Right hindlimb (tissue), 1 donor: ENCODE data around the gene MMP25.

Experiments used
- DNase-seq: peaks from one replicate; pipeline ENCODE4 v3.0.0-alpha.2; 2018

MMP25 gene

GRCh38 chr16:3017344-3017743, 29.0 kb upstream of the MMP25 start:
- no peak for DNase-seq

GRCh38 chr16:3017794-3018506, 28.4 kb upstream of the MMP25 start, which contains the start of gene CLDN6:
Gene CLDN6, minus strand, starts transcription at chr16:3018183. Its CDS starts 2,162 bp downstream, at chr16:3016021.
- no peak for DNase-seq

GRCh38 chr16:3019594-3020246, 26.6 kb upstream of the MMP25 start:
- DNase-seq: no peak

GRCh38 chr16:3020247-3020603, 26.1 kb upstream of the MMP25 start, which contains the start of gene TNFRSF12A:
Gene TNFRSF12A, plus strand, starts transcription at chr16:3020368. Its CDS starts 30 bp downstream, at chr16:3020398.
- DNase-seq: peak; percentile 87

- peak; percentile 78 for DNase-seq
These were observed 25.5 kb upstream of the MMP25 start for GRCh38 chr16:3020604-3021448.

- DNase-seq: peak; percentile 88
These were observed 24.7 kb upstream of the MMP25 start for GRCh38 chr16:3021449-3022207.

GRCh38 chr16:3022208-3022683, 24.1 kb upstream of the MMP25 start:
- peak; percentile 93 for DNase-seq

GRCh38 chr16:3022684-3023414, 23.5 kb upstream of the MMP25 start:
- peak; percentile 45 for DNase-seq

- DNase-seq: no peak
These were observed 23.0 kb upstream of the MMP25 start for GRCh38 chr16:3023415-3023668.

- DNase-seq: peak; percentile 96
These were observed 22.5 kb upstream of the MMP25 start, which contains the start of the genes HCFC1R1 and THOC6 for GRCh38 chr16:3023669-3024478. Gene HCFC1R1, minus strand, starts transcription at chr16:3023942. Its CDS starts 1 bp downstream, at chr16:3023941. Gene THOC6, plus strand, starts transcription at chr16:3024035. Its CDS starts 292 bp downstream, at chr16:3024327.

- DNase-seq: peak; percentile 33
These were observed 21.0 kb upstream of the MMP25 start for GRCh38 chr16:3025032-3026002.

GRCh38 chr16:3026003-3026378, 20.4 kb upstream of the MMP25 start:
- DNase-seq: peak; percentile 20

GRCh38 chr16:3026609-3027488, 19.5 kb upstream of the MMP25 start:
- no peak for DNase-seq

- DNase-seq: no peak
These were observed 18.9 kb upstream of the MMP25 start for GRCh38 chr16:3027489-3027795.

GRCh38 chr16:3027983-3028715, 18.2 kb upstream of the MMP25 start:
- peak; percentile 80 for DNase-seq

- DNase-seq: no peak
These were observed 17.5 kb upstream of the MMP25 start for GRCh38 chr16:3028716-3029319.

- DNase-seq: no peak
These were observed 16.7 kb upstream of the MMP25 start for GRCh38 chr16:3029491-3030221.
